ENCODE data around the gene APOC3. TPM values are rescaled to one million over a fixed set of nuclear protein-coding genes. Genes with fewer than 3 reads are reported as not detected.
A peak's percentile ranks its signal among the peaks of the same experiment; 100 is the strongest.

APOC3 gene
- total and polyA plus RNA-seq, 2 of the 4 experiments (the other 2 are of a cell fraction), result not detected

DNA sequence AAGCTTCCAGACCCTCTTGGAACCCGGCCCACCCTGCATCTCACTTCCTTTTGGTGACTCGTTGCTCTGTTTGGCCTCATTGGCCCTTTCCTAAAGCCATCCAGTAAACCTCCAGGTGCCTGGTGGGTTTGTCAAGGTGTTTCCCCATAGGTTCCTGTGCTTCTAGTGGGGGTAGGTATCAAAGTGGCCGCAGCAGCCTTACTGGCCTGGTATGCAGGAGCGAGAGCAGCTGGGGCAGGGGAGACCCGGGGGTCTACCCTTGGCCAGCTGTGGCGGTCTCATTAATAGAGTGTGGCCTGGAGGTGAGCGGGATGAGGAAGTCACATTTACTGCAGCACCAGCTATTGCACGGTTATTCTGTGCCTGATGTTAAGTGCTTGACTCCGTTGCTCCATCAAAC, 10.7 kb upstream of the APOC3 start:
- H4K8ac ChIP-seq (ENCODE audit: low read depth in 2 of 2, low read length in 2 of 2), result no peak overlapping the region
- ChIA-PET POLR2A (ENCODE audit: unreplicated experiment) (no interaction called here), CTCF (no interaction called here)
- H3K23ac ChIP-seq (ENCODE audit: low read depth, low read length), result no peak overlapping the region
- no peak overlapping the region for H3K56ac ChIP-seq (ENCODE audit: extremely low read depth, insufficient read depth, low read length)
- DNase-seq, result no peak
- H3K9ac ChIP-seq (ENCODE audit: low read depth, low read length), result no peak overlapping the region
- no peaks in the 10 kb centered on the region for H3K9me1 ChIP-seq (ENCODE audit: insufficient read depth, low read length)
- no peak overlapping the region for H2BK5ac ChIP-seq (ENCODE audit: low read depth, low read length, poor library complexity, severe bottlenecking)
- no peak overlapping the region for H2BK120ac ChIP-seq (ENCODE audit: low read depth, low read length)
- in situ Hi-C loops (cut with MboI; ENCODE audit: low sequenced_read_pairs), result no loop called here
- no TSS peak for BruUV-seq (replicated peaks)
- H3K4ac ChIP-seq (ENCODE audit: low read depth, low read length), result no peak overlapping the region
- H2BK15ac ChIP-seq (ENCODE audit: low read depth, low read length), result no peak overlapping the region
- H3K4me1 ChIP-seq (ENCODE audit: control insufficient read depth, insufficient read depth, low read length), result peaks cover 3% of the 10 kb centered on the region; the same call in 1 of the 2 replicates
- H4K5ac ChIP-seq (ENCODE audit: low read depth, low read length), result no peak overlapping the region
- 80% methylated on average over 1 of the region's 9 CpGs; no CpG with 5 or more reads in 1 of the 2 experiments for WGBS, 2 experiments (ENCODE audit: extremely low coverage in 2 of 2, insufficient read length in 1 of 2)
- no peak overlapping the region for H2AFZ ChIP-seq (replicated peaks; ENCODE audit: low read length, poor library complexity)
- no peak overlapping the region for H2AK5ac ChIP-seq (ENCODE audit: low read depth, low read length)
- TF ChIP-seq BHLHE40 (IDR thresholded peaks at IDR 0.05; ENCODE audit: low read depth, low read length) (no peak), MAFK (IDR thresholded peaks at IDR 0.05; ENCODE audit: low read depth, low read length) (no peak), POLR2A (IDR thresholded peaks at IDR 0.05; ENCODE audit: low read depth, low read length) (no peak), NFE2L2 (IDR thresholded peaks at IDR 0.05; ENCODE audit: low read depth, low read length) (no peak), SMC3 (IDR thresholded peaks at IDR 0.05; ENCODE audit: low read depth, low read length) (no peak), RFX5 (IDR thresholded peaks at IDR 0.05; ENCODE audit: low read depth, low read length) (no peak), CHD1 (IDR thresholded peaks at IDR 0.05; ENCODE audit: low read depth, low read length) (no peak), MAZ (IDR thresholded peaks at IDR 0.05; ENCODE audit: borderline replicate concordance, low read depth, low read length) (no peak), CEBPB (IDR thresholded peaks at IDR 0.05; ENCODE audit: low read depth, low read length) (no peak), CTCF (conservative IDR thresholded peaks at IDR 0.05; ENCODE audit: low read depth, low read length) (no peak), RCOR1 (IDR thresholded peaks at IDR 0.05; ENCODE audit: insufficient replicate concordance, low read length) (no peak), MXI1 (IDR thresholded peaks at IDR 0.05; ENCODE audit: borderline replicate concordance, low read depth, low read length) (no peak), FOS (IDR thresholded peaks at IDR 0.05; ENCODE audit: low read depth, low read length) (no peak), RAD21 (IDR thresholded peaks at IDR 0.05; ENCODE audit: low read length) (no peak), USF2 (IDR thresholded peaks at IDR 0.05; ENCODE audit: low read depth, low read length) (no peak)
- TF ChIP-seq, protein P1, sequence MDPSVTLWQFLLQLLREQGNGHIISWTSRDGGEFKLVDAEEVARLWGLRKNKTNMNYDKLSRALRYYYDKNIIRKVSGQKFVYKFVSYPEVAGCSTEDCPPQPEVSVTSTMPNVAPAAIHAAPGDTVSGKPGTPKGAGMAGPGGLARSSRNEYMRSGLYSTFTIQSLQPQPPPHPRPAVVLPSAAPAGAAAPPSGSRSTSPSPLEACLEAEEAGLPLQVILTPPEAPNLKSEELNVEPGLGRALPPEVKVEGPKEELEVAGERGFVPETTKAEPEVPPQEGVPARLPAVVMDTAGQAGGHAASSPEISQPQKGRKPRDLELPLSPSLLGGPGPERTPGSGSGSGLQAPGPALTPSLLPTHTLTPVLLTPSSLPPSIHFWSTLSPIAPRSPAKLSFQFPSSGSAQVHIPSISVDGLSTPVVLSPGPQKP (IDR thresholded peaks at IDR 0.05; ENCODE audit: borderline replicate concordance, low read depth, low read length), result no peak
- no peak overlapping the region for H3K27ac ChIP-seq (ENCODE audit: insufficient read depth, low read length)
- peak overlapping the region; percentile 16 for H2AK9ac ChIP-seq (replicated peaks; ENCODE audit: low read depth, low read length, poor library complexity)
- no peak overlapping the region for H3K4me3 ChIP-seq (ENCODE audit: insufficient read depth, low read depth, low read length)
- intact Hi-C loops (cut with micrococcal nuclease), result no loop called here
- dilution Hi-C loops (cut with HindIII; ENCODE audit: low sequenced_read_pairs, unreplicated experiment), result no loop called here
- no peak for ATAC-seq (ENCODE audit: low read depth)
- H3K79me1 ChIP-seq (ENCODE audit: low read depth in 1 of 2, low read length in 2 of 2), result no peaks in the 10 kb centered on the region
- peaks cover 22% of the 10 kb centered on the region; the same call in 1 of the 2 replicates for H3K27me3 ChIP-seq (ENCODE audit: control insufficient read depth, insufficient read depth, low read length)
- H3K36me3 ChIP-seq (ENCODE audit: control insufficient read depth, insufficient read depth, low read length), result no peaks in the 10 kb centered on the region
- no peaks in the 10 kb centered on the region for H4K20me1 ChIP-seq (ENCODE audit: insufficient read depth, low read length)
- H4K91ac ChIP-seq (ENCODE audit: insufficient read depth, low read depth, low read length), result no peak overlapping the region
- no peak overlapping the region for H2BK20ac ChIP-seq (ENCODE audit: low read depth, low read length)
- no peak overlapping the region for H3K14ac ChIP-seq (replicated peaks; ENCODE audit: low read depth, low read length)
- no peaks in the 10 kb centered on the region for H3K9me3 ChIP-seq (ENCODE audit: control insufficient read depth, insufficient read depth, low read length)
- H3K4me2 ChIP-seq (ENCODE audit: low read depth, low read length), result no peak overlapping the region
- H3K18ac ChIP-seq (ENCODE audit: low read depth, low read length), result no peak overlapping the region
